GM18951 (cell line): ENCODE measurements around the gene KRTAP5-7.

ENCODE experiments used
- POLR2A ChIP-seq: IDR thresholded peaks from 4 replicates; pipeline ENCODE4 v1.6.1; 2011; ENCODE audit warnings: mild to moderate bottlenecking; ENCODE audit not compliant: insufficient read length, insufficient read depth; ENCODE audit errors: extremely low read depth
- in situ Hi-C: fragments of 300-500 bp; cut with MboI; formaldehyde crosslinking; loops from one replicate; pipeline ENCODE4 v1.12.0; 2022; ENCODE audit warnings: low sequenced_read_pairs, mixed read lengths, inconsistent platforms; ENCODE audit not compliant: unreplicated experiment

KRTAP5-7 gene

GRCh38 chr11:71502026-71502425 is 25.0 kb upstream of the KRTAP5-7 start:
- in situ Hi-C loops: no loop called here

GRCh38 chr11:71502871-71503435 is 24.1 kb upstream of the KRTAP5-7 start:
- in situ Hi-C loops: no loop called here
- TF ChIP-seq POLR2A: no peak

More at GRCh38 chr11:71502026-71502425, 25.0 kb upstream of the KRTAP5-7 start:
- no peak for TF ChIP-seq POLR2A

GRCh38 chr11:71504531-71504930 is 22.5 kb upstream of the KRTAP5-7 start:
- in situ Hi-C loops: no loop called here
- TF ChIP-seq POLR2A: no peak

- no peak for TF ChIP-seq POLR2A
Observed at GRCh38 chr11:71505001-71505400, 22.1 kb upstream of the KRTAP5-7 start.

GRCh38 chr11:71505781-71506180 is 21.3 kb upstream of the KRTAP5-7 start:
- in situ Hi-C loops: no loop called here
- no peak for TF ChIP-seq POLR2A

More at GRCh38 chr11:71505001-71505400, 22.1 kb upstream of the KRTAP5-7 start:
- in situ Hi-C loops: no loop called here

- in situ Hi-C loops: no loop called here
- no peak for TF ChIP-seq POLR2A
Observed at GRCh38 chr11:71507102-71507501, 20.0 kb upstream of the KRTAP5-7 start.

- in situ Hi-C loops: no loop called here
- TF ChIP-seq POLR2A: no peak
Observed at GRCh38 chr11:71518506-71519471, 8.3 kb upstream of the KRTAP5-7 start.

- in situ Hi-C loops: no loop called here
- TF ChIP-seq POLR2A: no peak
Observed at GRCh38 chr11:71519546-71519945, 7.5 kb upstream of the KRTAP5-7 start.

- TF ChIP-seq POLR2A: no peak
- in situ Hi-C loops: no loop called here
Observed at GRCh38 chr11:71525188-71525937, 1.7 kb upstream of the KRTAP5-7 start.

- in situ Hi-C loops: no loop called here
- no peak for TF ChIP-seq POLR2A
Observed at GRCh38 chr11:71525938-71526495, 1.1 kb upstream of the KRTAP5-7 start.

GRCh38 chr11:71527576-71528210 is 626 bp downstream of the KRTAP5-7 start:
- in situ Hi-C loops: no loop called here
- no peak for TF ChIP-seq POLR2A

- TF ChIP-seq POLR2A: no peak
- in situ Hi-C loops: no loop called here
Observed at GRCh38 chr11:71530602-71531001, 3.5 kb downstream of the KRTAP5-7 start.
